ENCODE measurements around the gene RYR1.

DNA sequence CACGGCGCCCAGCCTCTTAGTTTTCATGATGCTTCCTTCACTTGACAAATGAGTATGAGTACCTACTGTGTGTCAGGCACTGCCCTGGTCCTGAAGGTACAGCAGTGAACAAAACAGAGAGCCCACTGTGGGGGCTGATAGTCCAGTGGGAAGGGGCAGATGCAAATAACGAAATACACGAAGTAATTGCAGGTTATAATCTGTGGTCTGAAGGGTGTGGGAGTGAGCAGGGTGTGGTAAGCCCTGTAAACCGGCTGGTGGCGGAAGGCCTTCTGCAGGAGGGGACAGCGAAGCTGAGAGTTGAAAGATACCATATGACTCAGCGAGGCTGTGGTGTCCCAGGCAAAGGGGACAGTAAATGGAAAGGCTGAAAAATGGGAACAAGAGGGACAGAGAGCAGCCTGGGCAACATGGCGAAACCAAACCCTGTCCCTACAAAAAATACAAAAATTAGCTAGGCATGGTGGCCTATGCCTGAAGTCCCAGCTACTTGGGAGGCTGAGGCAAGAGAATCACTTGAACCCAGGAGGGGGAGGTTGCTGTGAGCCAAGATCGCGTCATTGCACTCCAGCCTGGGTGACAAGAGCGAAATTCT lies 123.8 kb downstream of the RYR1 start:
- TF ChIP-seq, protein P1, sequence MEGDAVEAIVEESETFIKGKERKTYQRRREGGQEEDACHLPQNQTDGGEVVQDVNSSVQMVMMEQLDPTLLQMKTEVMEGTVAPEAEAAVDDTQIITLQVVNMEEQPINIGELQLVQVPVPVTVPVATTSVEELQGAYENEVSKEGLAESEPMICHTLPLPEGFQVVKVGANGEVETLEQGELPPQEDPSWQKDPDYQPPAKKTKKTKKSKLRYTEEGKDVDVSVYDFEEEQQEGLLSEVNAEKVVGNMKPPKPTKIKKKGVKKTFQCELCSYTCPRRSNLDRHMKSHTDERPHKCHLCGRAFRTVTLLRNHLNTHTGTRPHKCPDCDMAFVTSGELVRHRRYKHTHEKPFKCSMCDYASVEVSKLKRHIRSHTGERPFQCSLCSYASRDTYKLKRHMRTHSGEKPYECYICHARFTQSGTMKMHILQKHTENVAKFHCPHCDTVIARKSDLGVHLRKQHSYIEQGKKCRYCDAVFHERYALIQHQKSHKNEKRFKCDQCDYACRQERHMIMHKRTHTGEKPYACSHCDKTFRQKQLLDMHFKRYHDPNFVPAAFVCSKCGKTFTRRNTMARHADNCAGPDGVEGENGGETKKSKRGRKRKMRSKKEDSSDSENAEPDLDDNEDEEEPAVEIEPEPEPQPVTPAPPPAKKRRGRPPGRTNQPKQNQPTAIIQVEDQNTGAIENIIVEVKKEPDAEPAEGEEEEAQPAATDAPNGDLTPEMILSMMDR (IDR thresholded peaks at IDR 0.05), result no peak
- no peak for TF ChIP-seq POLR2A (IDR thresholded peaks at IDR 0.05)

Measured in lower leg skin (tissue), 3 donors.